ENCODE results near the gene EBF3.

Gene EBF3

GRCh38 chr10:129852829-129853561, 111.1 kb downstream of the EBF3 start:
- no peak for DNase-seq (ENCODE audit: low read depth)

- DNase-seq (ENCODE audit: low read depth), result no peak
Measured at GRCh38 chr10:129851941-129852640, 112.0 kb downstream of the EBF3 start.

- DNase-seq (ENCODE audit: low read depth), result no peak
Measured at GRCh38 chr10:129850790-129851189, 113.3 kb downstream of the EBF3 start.

- DNase-seq (ENCODE audit: low read depth), result no peak
Measured at GRCh38 chr10:129850316-129850715, 113.8 kb downstream of the EBF3 start.

- no peak for DNase-seq (ENCODE audit: low read depth)
Measured at GRCh38 chr10:129849853-129850252, 114.2 kb downstream of the EBF3 start.

GRCh38 chr10:129849452-129849750, 114.7 kb downstream of the EBF3 start:
- no peak for DNase-seq (ENCODE audit: low read depth)

- no peak for DNase-seq (ENCODE audit: low read depth)
Measured at GRCh38 chr10:129848696-129849451, 115.2 kb downstream of the EBF3 start.

- no peak for DNase-seq (ENCODE audit: low read depth)
Measured at GRCh38 chr10:129847741-129848483, 116.2 kb downstream of the EBF3 start.

- no peak for DNase-seq (ENCODE audit: low read depth)
Measured at GRCh38 chr10:129846991-129847391, 117.1 kb downstream of the EBF3 start.

- no peak for DNase-seq (ENCODE audit: low read depth)
Measured at GRCh38 chr10:129845111-129845753, 118.8 kb downstream of the EBF3 start.

GRCh38 chr10:129844216-129844766, 119.8 kb downstream of the EBF3 start:
- DNase-seq (ENCODE audit: low read depth), result no peak

- DNase-seq (ENCODE audit: low read depth), result no peak
Measured at GRCh38 chr10:129843702-129844101, 120.4 kb downstream of the EBF3 start.

GRCh38 chr10:129843131-129843541, 120.9 kb downstream of the EBF3 start:
- DNase-seq (ENCODE audit: low read depth), result no peak

- no peak for DNase-seq (ENCODE audit: low read depth)
Measured at GRCh38 chr10:129842031-129842430, 122.0 kb downstream of the EBF3 start.

GRCh38 chr10:129841590-129841989, 122.5 kb downstream of the EBF3 start:
- no peak for DNase-seq (ENCODE audit: low read depth)

- DNase-seq (ENCODE audit: low read depth), result no peak
Measured at GRCh38 chr10:129841071-129841470, 123.0 kb downstream of the EBF3 start.

- no peak for DNase-seq (ENCODE audit: low read depth)
Measured at GRCh38 chr10:129840196-129840590, 123.9 kb downstream of the EBF3 start.

- DNase-seq (ENCODE audit: low read depth), result no peak
Measured at GRCh38 chr10:129839285-129840195, 124.5 kb downstream of the EBF3 start.

- no peak for DNase-seq (ENCODE audit: low read depth)
Measured at GRCh38 chr10:129838794-129839193, 125.3 kb downstream of the EBF3 start.

- DNase-seq (ENCODE audit: low read depth), result no peak
Measured at GRCh38 chr10:129837909-129838582, 126.0 kb downstream of the EBF3 start.

All from fibroblast of the conjunctiva (primary cell).